HepG2 (cell line): ENCODE measurements around the gene GMEB2. TPM values are rescaled to one million over a fixed set of nuclear protein-coding genes. Genes with fewer than 3 reads are reported as not detected.

Experiments used
- ATAC-seq: fragments of 200-7000 bp; cut with Tn5 transposase; 3 replicates; pipeline ENCODE4 v1.9.1; 2020; ENCODE audit warnings: mild to moderate bottlenecking, moderate library complexity
- BruUV-seq: library from RNA; stranded (reverse); fragments of 400-500 nt; replicated peaks from 2 replicates; lab custom pipeline; 2021; lab: Mats Ljungman, UMichigan
- CTCF ChIA-PET: fragments of 300-600 bp; formaldehyde crosslinking; extraction: SDS; loops from one replicate; lab custom pipeline; 2021; ENCODE audit warnings: low total read pairs, inconsistent platforms, low intra/inter-chr PET ratio; lab: Yijun Ruan, JAX
- POLR2A ChIA-PET: fragments of 350-600 bp; sonication (Branson Sonifier 250); formaldehyde crosslinking; loops from one replicate; lab custom pipeline; 2020; ENCODE audit warnings: antibody characterized with exemption, inconsistent platforms; lab: Yijun Ruan, JAX
- DNase-seq: peaks from one replicate; pipeline ENCODE4 v3.0.0-alpha.2; 2015; ENCODE audit warnings: low spot score
- FAIRE-seq: peaks from 3 replicates; lab custom pipeline; 2011; peaks lifted over from hg19 to GRCh38; lab: Jason Lieb, UNC
- H2AFZ ChIP-seq: one replicate; pipeline ENCODE4 v1.6.1; 2011; ENCODE audit warnings: low read length, inconsistent platforms
- H3K27ac ChIP-seq: fragments of 300-600 bp; 3 replicates; pipeline ENCODE4 v1.8.0; 2011; ENCODE audit warnings: mixed run types, mild to moderate bottlenecking, mixed read lengths, low read length, inconsistent platforms; ENCODE audit not compliant: insufficient read depth; ENCODE audit errors: extremely low read length
- H3K27me3 ChIP-seq, 2 experiments: fragments of 200-600 bp in 1 of 2; 2 replicates in 1 of 2; 3 replicates in 1 of 2; pipeline versions ENCODE4 v1.6.0 to v1.8.0; 2011; ENCODE audit warnings: low read length in 2 of 2, mild to moderate bottlenecking in 2 of 2, moderate library complexity in 2 of 2, inconsistent platforms in 1 of 2; ENCODE audit not compliant: insufficient read depth in 2 of 2, control insufficient read depth in 1 of 2
- H3K36me3 ChIP-seq, 2 experiments: fragments of 200-600 bp in 1 of 2; replicated peaks in 1 of 2; 2 replicates in 1 of 2; 3 replicates in 1 of 2; pipeline versions ENCODE4 v1.5.1 to v1.8.0; 2011; ENCODE audit warnings: low read length in 2 of 2, inconsistent platforms in 1 of 2; ENCODE audit not compliant: insufficient read depth in 2 of 2, control insufficient read depth in 1 of 2
- H3K4me1 ChIP-seq: 2 replicates; pipeline ENCODE4 v1.5.1; 2012; ENCODE audit warnings: low read length, inconsistent platforms; ENCODE audit not compliant: insufficient read depth
- H3K4me2 ChIP-seq: 2 replicates; pipeline ENCODE4 v1.6.0; 2011; ENCODE audit warnings: low read depth, low read length, inconsistent platforms
- H3K4me3 ChIP-seq, 3 experiments: fragments of 200-600 bp in 1 of 3; sonication (generic), shearing (Covaris generic) in 1 of 3; replicated peaks in 1 of 3; 2 replicates each; pipeline ENCODE4 v1.5.1; 2011 to 2016; ENCODE audit warnings: low read length in 3 of 3, inconsistent platforms in 2 of 3, low read depth in 2 of 3, mild to moderate bottlenecking in 2 of 3, control low read depth in 1 of 3, mixed read lengths in 1 of 3; ENCODE audit not compliant: insufficient read depth in 1 of 3
- H3K79me2 ChIP-seq: one replicate; pipeline ENCODE4 v1.6.1; 2011; ENCODE audit warnings: low read length, inconsistent platforms; ENCODE audit not compliant: insufficient read depth
- H3K9ac ChIP-seq: 2 replicates; pipeline ENCODE4 v1.6.0; 2011; ENCODE audit warnings: mild to moderate bottlenecking, low read depth, low read length, inconsistent platforms; ENCODE audit not compliant: insufficient read depth
- H3K9me3 ChIP-seq: 2 replicates; pipeline ENCODE4 v1.5.1; 2012; ENCODE audit warnings: mild to moderate bottlenecking, low read length
- H4K20me1 ChIP-seq: 2 replicates; pipeline ENCODE4 v1.6.0; 2011; ENCODE audit warnings: inconsistent platforms, mild to moderate bottlenecking, low read length, moderate library complexity; ENCODE audit not compliant: insufficient read depth
- IRF9 ChIP-seq: sonication (generic); formaldehyde crosslinking; IDR thresholded peaks from 2 replicates; pipeline ENCODE4 v1.8.0; 2022; ENCODE audit warnings: missing genetic modification reagents, mild to moderate bottlenecking, borderline replicate concordance
- SMYD3 ChIP-seq: sonication (generic); formaldehyde crosslinking; IDR thresholded peaks from 2 replicates; pipeline ENCODE4 v1.8.1; 2023; ENCODE audit warnings: mild to moderate bottlenecking, missing genetic modification reagents
- TIGD3 ChIP-seq: sonication (generic); formaldehyde crosslinking; IDR thresholded peaks from 2 replicates; pipeline ENCODE4 v1.5.1; 2020; ENCODE audit warnings: mild to moderate bottlenecking, missing genetic modification reagents, borderline replicate concordance
- TRAFD1 ChIP-seq: sonication (generic); formaldehyde crosslinking; IDR thresholded peaks from 2 replicates; pipeline ENCODE4 v1.5.1; 2020; ENCODE audit warnings: missing genetic modification reagents, mild to moderate bottlenecking, borderline replicate concordance
- ZNF12 ChIP-seq: sonication (generic); formaldehyde crosslinking; IDR thresholded peaks from 2 replicates; pipeline ENCODE4 v1.5.0; 2020; ENCODE audit warnings: missing genetic modification reagents
- ZNF343 ChIP-seq: sonication (generic); formaldehyde crosslinking; IDR thresholded peaks from 2 replicates; pipeline ENCODE4 v1.4.0; 2020; ENCODE audit warnings: mild to moderate bottlenecking, missing genetic modification reagents
- ZNF7 ChIP-seq: IDR thresholded peaks from 2 replicates; pipeline ENCODE4 v1.6.1; 2016; ENCODE audit warnings: missing biosample characterization, missing genetic modification reagents
- ZNF768 ChIP-seq: sonication (generic); formaldehyde crosslinking; IDR thresholded peaks from 2 replicates; pipeline ENCODE4 v1.4.0; 2020; ENCODE audit warnings: missing genetic modification reagents
- WGBS: methylation state at CpG from one replicate; pipeline ENCODE4 v1.1.6; 2017; ENCODE audit warnings: low lambda C conversion rate; 5-methylcytosine and 5-hydroxymethylcytosine counted together
- in situ Hi-C: cut with HindIII; loops from 2 replicates; pipeline ENCODE4 v1.10.0; 2017; ENCODE audit warnings: low pct_unique_long_range_greater_than_20kb; ENCODE audit not compliant: extremely low pct_ligation_motif_present
- intact Hi-C: fragments of 100-400 bp; cut with micrococcal nuclease; formaldehyde crosslinking; loops from one replicate; pipeline ENCODE4 v1.10.0; 2022; ENCODE audit not compliant: unreplicated experiment
- polyA plus RNA-seq, 8 experiments: library from polyadenylated mRNA; depleted of rRNA in 3 of 8; stranded (reverse) in 7 of 8; unstranded in 1 of 8; fragments of >200 nt; fragmentation: Illumina TruSeq in 4 of 8; extraction: Trizol in 4 of 8; gene quantifications; 2 replicates each; pipeline versions ENCODE4 v1.2.1 to v1.2.3, GENCODE V29; 2011 to 2016; ENCODE audit warnings: low read depth in 4 of 8, missing spikeins in 1 of 8, mixed read lengths in 1 of 8; ENCODE audit not compliant: insufficient read depth in 1 of 8
- total RNA-seq, 5 experiments: library from RNA; depleted of rRNA; stranded (reverse); fragments of >200 nt; fragmentation: Illumina TruSeq; extraction: Trizol; gene quantifications; 2 replicates each; pipeline ENCODE4 v1.2.3, GENCODE V29; 2016; ENCODE audit warnings: low read depth in 1 of 5

The GMEB2 gene
- total and polyA plus RNA-seq, 2 of the 13 experiments (the other 11 are each of a cell fraction or from before 2014, with no cell fraction given): 10.6 to 12.4 TPM

- FAIRE-seq: no peak
- CTCF ChIA-PET: no interaction called here
- no TSS peak for BruUV-seq
Observed at GRCh38 chr20:63640086-63640485, 13.2 kb upstream of the GMEB2 start.

More at GRCh38 chr20:63640086-63640485, 13.2 kb upstream of the GMEB2 start:
- no peaks in the 10 kb centered on the region for H3K9me3 ChIP-seq
- TF ChIP-seq TRAFD1 (no peak), ZNF768 (CRISPR knock-in tag) (peak; percentile 33; the same call in 1 of the 2 replicates), IRF9 (no peak), TIGD3 (CRISPR knock-in tag) (no peak), SMYD3 (no peak), ZNF343 (no peak), ZNF12 (CRISPR knock-in tag) (no peak), ZNF7 (CRISPR knock-in tag) (no peak)
- TF ChIP-seq, all 625 proteins: peak for 1
- POLR2A ChIA-PET: no interaction called here
- Histone ChIP-seq H3K27me3 (no peaks in the 10 kb centered on the region; a peak in 1 of 5 replicates), H2AFZ (no peak overlapping the region), H4K20me1 (no peaks in the 10 kb centered on the region), H3K4me2 (no peak overlapping the region), H3K4me3 (no peak overlapping the region), H3K9ac (no peak overlapping the region), H3K36me3 (no peaks in the 10 kb centered on the region; a peak in 1 of 5 replicates), H3K27ac (no peak overlapping the region), H3K79me2 (no peaks in the 10 kb centered on the region), H3K4me1 (peaks cover 22% of the 10 kb centered on the region)
- intact Hi-C loops (no loop called here), in situ Hi-C loops (no loop called here)
- ATAC-seq (no peak), DNase-seq (no peak)
- 89% methylated on average over 5 of the region's 8 CpGs for WGBS
